ENCODE measurements around the gene POMT1. TPM values are rescaled to one million over a fixed set of nuclear protein-coding genes. Genes with fewer than 3 reads are reported as not detected.

POMT1 gene
- total RNA-seq, 1 experiment from 2014 or later, result 58.0 TPM

- no peak overlapping the region for H3K4me3 ChIP-seq (ENCODE audit: low read depth in 2 of 2, low read length in 2 of 2)
- H3K9me3 ChIP-seq (ENCODE audit: control insufficient read depth, insufficient read depth, low read depth, low read length), result no peaks in the 10 kb centered on the region
- intact Hi-C loops (cut with micrococcal nuclease; ENCODE audit: unreplicated experiment), result no loop called here
- in situ Hi-C loops (cut with HindIII; ENCODE audit: low pct_unique_long_range_greater_than_20kb, low sequenced_read_pairs), result no loop called here
- ChIA-PET CTCF (interaction anchor here (0.6 kb wide), 1 partner anchor 670 kb away, joined by 6 read pairs; no protein-coding TSS in a partner anchor), POLR2A (no interaction called here)
- no peaks in the 10 kb centered on the region for H3K36me3 ChIP-seq (ENCODE audit: control insufficient read depth, insufficient read depth, low read length)
- TF ChIP-seq TCF7L2 (IDR thresholded peaks at IDR 0.05; ENCODE audit: low read depth, low read length) (no peak), REST (IDR thresholded peaks at IDR 0.05; ENCODE audit: insufficient read depth in 1 of 2, low read depth in 2 of 2, low read length in 1 of 2) (no peak), CTCF (IDR thresholded peaks at IDR 0.05) (no peak), POLR2AphosphoS5 (IDR thresholded peaks at IDR 0.05; ENCODE audit: low read depth, low read length) (no peak), SIN3A (IDR thresholded peaks at IDR 0.05; ENCODE audit: borderline replicate concordance, insufficient read depth, low read depth, low read length) (no peak)
- BruUV-seq (replicated peaks), result no TSS peak
- H3K27me3 ChIP-seq (ENCODE audit: control insufficient read depth, insufficient read depth, low read length), result no peaks in the 10 kb centered on the region
- no peak for DNase-seq (ENCODE audit: low read depth, low spot score)
- H3K27ac ChIP-seq (ENCODE audit: low read length), result no peak overlapping the region
- no peak for ATAC-seq
- H3K4me1 ChIP-seq (ENCODE audit: control insufficient read depth, insufficient read depth, low read length), result no peaks in the 10 kb centered on the region
These were observed 63.4 kb downstream of the POMT1 start for GRCh38 chr9:131566158-131566557.

- intact Hi-C loops (cut with micrococcal nuclease; ENCODE audit: unreplicated experiment) (no loop called here), in situ Hi-C loops (cut with HindIII; ENCODE audit: low pct_unique_long_range_greater_than_20kb, low sequenced_read_pairs) (no loop called here)
- POLR2A ChIA-PET, result no interaction called here
- CTCF ChIA-PET, result no interaction called here
- DNase-seq (ENCODE audit: low read depth, low spot score) (no peak), ATAC-seq (no peak)
- no peak for TF ChIP-seq CTCF (IDR thresholded peaks at IDR 0.05)
- no peak for TF ChIP-seq SIN3A (IDR thresholded peaks at IDR 0.05; ENCODE audit: borderline replicate concordance, insufficient read depth, low read depth, low read length)
- no peak for TF ChIP-seq POLR2AphosphoS5 (IDR thresholded peaks at IDR 0.05; ENCODE audit: low read depth, low read length)
- TF ChIP-seq TCF7L2 (IDR thresholded peaks at IDR 0.05; ENCODE audit: low read depth, low read length), result no peak
- no peak for TF ChIP-seq REST (IDR thresholded peaks at IDR 0.05; ENCODE audit: insufficient read depth in 1 of 2, low read depth in 2 of 2, low read length in 1 of 2)
- no peak overlapping the region for H3K27ac ChIP-seq (ENCODE audit: low read length)
- H3K4me1 ChIP-seq (ENCODE audit: control insufficient read depth, insufficient read depth, low read length), result no peaks in the 10 kb centered on the region
- no peaks in the 10 kb centered on the region for H3K36me3 ChIP-seq (ENCODE audit: control insufficient read depth, insufficient read depth, low read length)
- no TSS peak for BruUV-seq (replicated peaks)
- no peaks in the 10 kb centered on the region for H3K27me3 ChIP-seq (ENCODE audit: control insufficient read depth, insufficient read depth, low read length)
- H3K9me3 ChIP-seq (ENCODE audit: control insufficient read depth, insufficient read depth, low read depth, low read length), result no peaks in the 10 kb centered on the region
- no peak overlapping the region for H3K4me3 ChIP-seq (ENCODE audit: low read depth in 2 of 2, low read length in 2 of 2)
These were observed 65.2 kb downstream of the POMT1 start for GRCh38 chr9:131567910-131568309.

Other genes starting within 250 kb of the POMT1 start
- 0.59 TPM for gene FAM78A, start 226.4 kb upstream of the POMT1 start, total RNA-seq (2021; ENCODE audit: unreplicated experiment)
- gene PLPP7, start 213.2 kb upstream of the POMT1 start, total RNA-seq (2021; ENCODE audit: unreplicated experiment), result 3.3 TPM
- 200 TPM for gene PRRC2B, start 108.8 kb upstream of the POMT1 start, total RNA-seq (2021; ENCODE audit: unreplicated experiment)
- gene UCK1, start 28.3 kb downstream of the POMT1 start, total RNA-seq (2021; ENCODE audit: unreplicated experiment), result 30.2 TPM
- gene PRRT1B, start 42.6 kb downstream of the POMT1 start, total RNA-seq (2021; ENCODE audit: unreplicated experiment), result 1.1 TPM
- gene RAPGEF1, start 237.2 kb downstream of the POMT1 start, total RNA-seq (2021; ENCODE audit: unreplicated experiment), result 86.8 TPM